Measurements from ENCODE around the gene NT5C1B.

The NT5C1B gene

GRCh38 chr2:18514526-18515461 is 74.6 kb downstream of the NT5C1B start:
- no peak for DNase-seq (ENCODE audit: low read depth)

All from HS-27A (cell line).